Activated B cell treated with CpG ODN at 0.5 μM for 24 hours (primary cell): ENCODE measurements around the gene VASH1. TPM values are rescaled to one million over a fixed set of nuclear protein-coding genes. Genes with fewer than 3 reads are reported as not detected.

Experiments used
- ATAC-seq: fragments of 200-7000 bp; cut with Tn5 transposase; one replicate; pipeline ENCODE4 v1.10.0; 2021; ENCODE audit warnings: low read depth, mild to moderate bottlenecking, moderate library complexity
- CTCF ChIA-PET: fragments of 350-600 bp; sonication (Branson Sonifier 250); formaldehyde crosslinking; loops from one replicate; lab custom pipeline; 2021; ENCODE audit warnings: antibody characterized with exemption; lab: Charles Lee
- POLR2A ChIA-PET: fragments of 350-600 bp; sonication (Branson Sonifier 250); formaldehyde crosslinking; loops from one replicate; lab custom pipeline; 2021; ENCODE audit warnings: antibody characterized with exemption; lab: Charles Lee
- DNase-seq: peaks from one replicate; pipeline ENCODE4 v3.0.0; 2022
- H3K27ac Mint-ChIP-seq: one replicate; pipeline ENCODE4 v1.8.0; 2020; ENCODE audit warnings: mixed read lengths
- H3K27me3 Mint-ChIP-seq: one replicate; pipeline ENCODE4 v1.8.0; 2021; ENCODE audit warnings: mixed read lengths
- H3K36me3 Mint-ChIP-seq: one replicate; pipeline ENCODE4 v1.8.0; 2021; ENCODE audit warnings: low read depth, mixed read lengths
- H3K4me1 Mint-ChIP-seq: one replicate; pipeline ENCODE4 v1.8.0; 2021; ENCODE audit warnings: mixed read lengths
- H3K4me3 Mint-ChIP-seq: one replicate; pipeline ENCODE4 v1.8.0; 2020; ENCODE audit warnings: mild to moderate bottlenecking, mixed read lengths
- H3K9me3 Mint-ChIP-seq: one replicate; pipeline ENCODE4 v1.8.0; 2020; ENCODE audit warnings: mixed read lengths
- CTCF ChIP-seq: fragments of 200-600 bp; IDR thresholded peaks from one replicate; pipeline ENCODE4 v1.8.0; 2022; ENCODE audit warnings: antibody characterized with exemption, mild to moderate bottlenecking
- intact Hi-C: fragments of 100-400 bp; cut with micrococcal nuclease; formaldehyde crosslinking; loops from one replicate; pipeline ENCODE4 v1.15.1; 2024
- total RNA-seq: library from RNA; stranded (reverse); gene quantifications from 2 replicates; pipeline ENCODE4 v1.2.3, GENCODE V29; 2022

Gene VASH1
- total RNA-seq, 1 donor from 2014 or later = 1.0 TPM

DNA sequence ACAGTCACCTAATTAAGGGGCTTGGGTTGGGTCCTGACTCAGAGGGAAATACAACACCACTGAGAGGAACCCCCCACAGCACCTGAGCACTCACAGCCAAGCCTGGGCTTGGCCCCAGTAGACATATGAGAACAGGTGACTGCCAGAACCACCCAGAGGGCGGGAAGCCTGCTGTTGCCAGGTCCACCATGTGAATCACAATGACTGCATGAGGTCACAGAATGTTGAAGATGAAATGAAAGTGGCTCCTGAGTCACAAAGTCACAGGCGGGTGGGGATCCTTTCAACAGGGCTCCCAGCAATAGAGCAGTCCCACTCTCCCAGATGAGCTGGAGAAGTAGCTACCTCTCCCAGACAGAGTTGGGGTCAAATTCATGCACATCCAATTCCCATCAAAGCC is 64.9 kb downstream of the VASH1 start, which contains the start of gene LRRC74A:
LRRC74A (plus strand) TSS at position 287 of the 400 bp plus-strand sequence. CDS start 290 bp downstream, outside the sequence.
- DNase-seq (no peak), ATAC-seq (no peak)
- H3K36me3 Mint-ChIP-seq = no peaks in the 10 kb centered on the region
- TF ChIP-seq CTCF = no peak
- peaks cover 11% of the 10 kb centered on the region for H3K27me3 Mint-ChIP-seq
- CTCF ChIA-PET = no interaction called here
- no peaks in the 10 kb centered on the region for H3K4me1 Mint-ChIP-seq
- no peaks in the 10 kb centered on the region for H3K9me3 Mint-ChIP-seq
- intact Hi-C loops = no loop called here
- POLR2A ChIA-PET = no interaction called here
- H3K27ac Mint-ChIP-seq = no peak within 1 kb of the TSS
- no peak within 1 kb of the TSS for H3K4me3 Mint-ChIP-seq

DNA sequence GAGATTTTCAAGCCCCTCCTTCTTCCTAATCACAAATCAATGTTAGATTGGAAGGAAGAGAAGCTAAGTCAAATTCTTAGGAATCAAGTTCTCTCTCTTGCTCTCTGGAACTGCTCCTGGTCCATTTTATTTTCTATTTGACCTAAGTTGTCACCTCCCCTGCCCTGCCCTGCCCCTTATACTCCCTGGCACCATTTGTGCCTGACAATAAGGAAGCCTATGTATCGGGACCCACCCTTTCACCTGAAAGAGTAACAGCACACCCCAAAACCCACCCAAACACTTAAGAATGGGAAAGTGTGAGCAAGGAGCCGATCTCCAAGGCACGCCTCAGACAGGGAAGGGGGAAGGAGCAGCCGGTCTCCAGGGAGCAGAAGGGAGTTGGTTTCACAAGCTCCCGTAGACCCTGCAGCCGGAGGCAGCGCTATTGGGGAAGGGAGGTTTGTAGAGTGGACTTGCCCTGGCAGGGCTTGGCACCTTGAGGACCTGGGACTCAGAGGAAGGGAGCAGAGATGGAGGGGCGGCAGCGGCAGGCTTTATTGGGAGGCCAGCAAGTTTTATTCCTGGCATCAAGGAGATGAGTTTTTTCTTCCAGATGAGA is 66.5 kb downstream of the VASH1 start:
- H3K36me3 Mint-ChIP-seq = no peaks in the 10 kb centered on the region
- ChIA-PET CTCF (no interaction called here), POLR2A (no interaction called here)
- DNase-seq (no peak), ATAC-seq (no peak)
- H3K9me3 Mint-ChIP-seq = no peaks in the 10 kb centered on the region
- no peaks in the 10 kb centered on the region for H3K4me1 Mint-ChIP-seq
- no peak overlapping the region for H3K27ac Mint-ChIP-seq
- peaks cover 10% of the 10 kb centered on the region for H3K27me3 Mint-ChIP-seq
- intact Hi-C loops = no loop called here
- H3K4me3 Mint-ChIP-seq = no peak overlapping the region
- no peak for TF ChIP-seq CTCF

DNA sequence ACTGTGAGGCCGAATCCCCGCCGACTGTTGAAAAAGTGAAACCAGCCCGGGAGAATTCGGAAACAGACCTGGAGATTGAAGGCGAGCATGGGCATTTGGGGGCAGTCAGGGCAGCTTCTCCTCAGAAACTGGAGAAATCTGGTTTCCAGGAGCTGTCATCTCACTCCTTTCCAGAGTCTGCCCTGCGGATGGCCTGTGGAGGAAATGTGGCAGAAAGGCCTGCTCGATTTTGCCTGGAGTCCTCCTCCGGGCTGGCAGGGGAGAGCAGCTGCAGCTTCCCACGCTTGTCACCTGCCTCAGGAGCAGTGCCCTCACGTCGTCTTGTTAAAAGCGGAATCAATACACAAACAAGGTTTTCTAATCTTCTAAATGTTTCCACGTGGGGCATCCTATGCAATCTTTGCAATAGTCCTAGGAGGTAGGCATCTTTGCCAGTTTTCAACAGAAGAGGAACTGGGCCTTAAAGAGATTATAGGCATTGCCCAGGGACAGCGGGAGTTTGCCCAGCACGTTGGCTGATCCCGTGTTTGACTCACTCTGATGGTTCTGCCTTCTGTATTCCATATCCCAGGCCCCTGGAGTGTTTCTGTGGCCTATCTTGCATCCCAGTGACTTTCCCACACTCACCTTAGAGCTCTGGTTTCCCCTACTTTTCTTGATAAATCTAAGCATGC is 67.2 kb downstream of the VASH1 start:
- ChIA-PET CTCF (no interaction called here), POLR2A (no interaction called here)
- Mint-ChIP-seq H3K36me3 (no peaks in the 10 kb centered on the region), H3K27me3 (peaks cover 11% of the 10 kb centered on the region), H3K4me1 (no peaks in the 10 kb centered on the region), H3K9me3 (no peaks in the 10 kb centered on the region), H3K27ac (no peak overlapping the region), H3K4me3 (no peak overlapping the region)
- no peak for DNase-seq
- ATAC-seq = no peak
- no peak for TF ChIP-seq CTCF
- intact Hi-C loops = no loop called here

- no peaks in the 10 kb centered on the region for H3K36me3 Mint-ChIP-seq
- no peaks in the 10 kb centered on the region for H3K9me3 Mint-ChIP-seq
- DNase-seq (no peak), ATAC-seq (no peak)
- TF ChIP-seq CTCF = no peak
- CTCF ChIA-PET = no interaction called here
- H3K27ac Mint-ChIP-seq = no peak overlapping the region
- H3K4me1 Mint-ChIP-seq = no peaks in the 10 kb centered on the region
- intact Hi-C loops = no loop called here
- H3K27me3 Mint-ChIP-seq = peaks cover 12% of the 10 kb centered on the region
- POLR2A ChIA-PET = no interaction called here
- no peak overlapping the region for H3K4me3 Mint-ChIP-seq
Measured at GRCh38 chr14:76829013-76829365, 67.7 kb downstream of the VASH1 start.

DNA sequence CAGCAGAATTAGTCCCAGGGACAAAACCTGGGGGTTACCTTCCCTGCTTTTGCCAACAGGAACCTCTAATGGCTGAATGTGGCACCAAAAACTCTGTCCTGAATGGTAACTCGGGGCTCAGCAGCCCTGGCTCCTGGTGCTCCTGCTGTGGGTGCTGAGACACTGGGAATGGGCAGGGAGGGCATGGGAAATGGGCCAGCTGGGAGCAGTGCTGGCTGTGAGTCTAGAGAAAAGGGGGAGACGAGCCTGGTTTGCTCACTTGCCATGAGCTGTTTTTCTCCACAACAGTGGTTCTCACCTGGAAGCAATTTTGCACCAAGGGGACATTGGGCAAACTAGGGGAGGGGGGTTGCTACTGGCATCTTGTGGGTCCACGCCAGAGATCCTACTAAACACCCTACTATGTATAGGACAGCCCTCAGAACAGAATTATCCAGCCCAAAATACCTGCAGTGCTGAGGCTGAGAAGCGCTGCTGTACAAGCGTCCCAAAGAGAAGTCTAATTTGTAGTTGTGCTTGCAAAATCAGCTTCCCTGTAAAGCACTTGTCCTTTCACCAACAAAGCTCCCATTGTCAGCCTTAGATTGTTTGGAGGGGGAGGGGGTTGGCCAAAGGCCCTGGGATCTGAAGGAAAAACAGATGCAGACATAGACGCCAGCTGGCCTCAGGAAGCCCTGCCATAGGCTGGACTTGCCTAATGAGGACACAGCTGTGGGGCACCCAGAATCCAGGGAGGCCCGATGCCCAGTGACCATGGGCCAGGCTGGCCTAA is 68.6 kb downstream of the VASH1 start:
- no peaks in the 10 kb centered on the region for H3K9me3 Mint-ChIP-seq
- no peak overlapping the region for H3K4me3 Mint-ChIP-seq
- H3K27me3 Mint-ChIP-seq = peaks cover 17% of the 10 kb centered on the region
- H3K4me1 Mint-ChIP-seq = no peaks in the 10 kb centered on the region
- H3K27ac Mint-ChIP-seq = no peak overlapping the region
- ChIA-PET CTCF (no interaction called here), POLR2A (no interaction called here)
- no peak for TF ChIP-seq CTCF
- ATAC-seq = no peak
- intact Hi-C loops = no loop called here
- no peaks in the 10 kb centered on the region for H3K36me3 Mint-ChIP-seq
- DNase-seq = no peak
